Vagina (tissue), 2 donors: ENCODE measurements around the gene CYB5B. TPM values are rescaled to one million over a fixed set of nuclear protein-coding genes. Genes with fewer than 3 reads are reported as not detected.

Experiments used
- DNase-seq, 2 donors: peaks; one replicate each; pipeline ENCODE4 v3.0.0-alpha.2; 2017; ENCODE audit errors: extremely low spot score in 2 of 2
- H3K27ac ChIP-seq: fragments of 200-600 bp; sonication (generic); one replicate; pipeline ENCODE4 v1.5.1; 2019
- H3K27me3 ChIP-seq: fragments of 200-600 bp; sonication (generic); one replicate; pipeline ENCODE4 v1.5.1; 2019
- H3K36me3 ChIP-seq, 2 donors: fragments of 200-600 bp; sonication (generic); one replicate each; pipeline ENCODE4 v1.5.1; 2017 to 2019
- H3K4me1 ChIP-seq: fragments of 200-600 bp; sonication (generic); one replicate; pipeline ENCODE4 v1.5.1; 2019
- H3K4me3 ChIP-seq, 2 donors: fragments of 200-600 bp; sonication (generic); 1 replicate in 1 of 2; 2 replicates in 1 of 2; pipeline ENCODE4 v1.5.1; 2016 to 2019
- H3K9me3 ChIP-seq: fragments of 200-600 bp; sonication (generic); one replicate; pipeline ENCODE4 v1.5.1; 2019
- POLR2A ChIP-seq, 2 donors: fragments of 450-650 bp; IDR thresholded peaks; one replicate each; pipeline ENCODE4 v1.6.1; 2017; ENCODE audit warnings: antibody characterized with exemption in 2 of 2, mild to moderate bottlenecking in 2 of 2, moderate library complexity in 2 of 2
- POLR2AphosphoS5 ChIP-seq, 2 donors: sonication (generic); formaldehyde crosslinking; IDR thresholded peaks; one replicate each; pipeline ENCODE4 v1.9.0; 2017; ENCODE audit warnings: antibody characterized with exemption in 2 of 2, mild to moderate bottlenecking in 2 of 2, low read depth in 1 of 2; ENCODE audit not compliant: insufficient read depth in 1 of 2
- intact Hi-C: fragments of 100-400 bp; cut with DNase I; formaldehyde crosslinking; loops from one replicate; pipeline ENCODE4 v1.15.1; 2023
- total RNA-seq: library from RNA; depleted of rRNA; stranded (reverse); fragments of >200 nt; gene quantifications from one replicate; pipeline ENCODE4 v1.2.3, GENCODE V29; 2016
- TF ChIP-seq, protein P1 (sequence below), 3 experiments: fragments of 450-650 bp in 2 of 3; fragments of 200-600 bp in 1 of 3; sonication (generic) in 1 of 3; IDR thresholded peaks; one replicate each; pipeline ENCODE4 v1.5.1; 2017 to 2019; ENCODE audit warnings: antibody characterized with exemption in 3 of 3, mild to moderate bottlenecking in 2 of 3, moderate library complexity in 2 of 3

The CYB5B gene
- total RNA-seq, 1 donor from 2014 or later: 37.6 TPM

- DNase-seq: no peak
- Histone ChIP-seq H3K36me3 (no peaks in the 10 kb centered on the region), H3K9me3 (no peaks in the 10 kb centered on the region), H3K27ac (peak overlapping the region; percentile 84), H3K4me3 (no peak overlapping the region), H3K27me3 (no peaks in the 10 kb centered on the region), H3K4me1 (peaks cover 31% of the 10 kb centered on the region)
- intact Hi-C loops: loop anchor here (5.0 to 10.0 kb wide), 2 partner anchors 169 to 356 kb away; partner anchors contain the start of genes NFAT5 and NOB1
- TF ChIP-seq POLR2A (IDR thresholded peaks at IDR 0.05) (no peak), POLR2AphosphoS5 (IDR thresholded peaks at IDR 0.05; ENCODE audit: insufficient read depth in 1 of 2, low read depth in 1 of 2) (no peak)
- TF ChIP-seq, protein P1, sequence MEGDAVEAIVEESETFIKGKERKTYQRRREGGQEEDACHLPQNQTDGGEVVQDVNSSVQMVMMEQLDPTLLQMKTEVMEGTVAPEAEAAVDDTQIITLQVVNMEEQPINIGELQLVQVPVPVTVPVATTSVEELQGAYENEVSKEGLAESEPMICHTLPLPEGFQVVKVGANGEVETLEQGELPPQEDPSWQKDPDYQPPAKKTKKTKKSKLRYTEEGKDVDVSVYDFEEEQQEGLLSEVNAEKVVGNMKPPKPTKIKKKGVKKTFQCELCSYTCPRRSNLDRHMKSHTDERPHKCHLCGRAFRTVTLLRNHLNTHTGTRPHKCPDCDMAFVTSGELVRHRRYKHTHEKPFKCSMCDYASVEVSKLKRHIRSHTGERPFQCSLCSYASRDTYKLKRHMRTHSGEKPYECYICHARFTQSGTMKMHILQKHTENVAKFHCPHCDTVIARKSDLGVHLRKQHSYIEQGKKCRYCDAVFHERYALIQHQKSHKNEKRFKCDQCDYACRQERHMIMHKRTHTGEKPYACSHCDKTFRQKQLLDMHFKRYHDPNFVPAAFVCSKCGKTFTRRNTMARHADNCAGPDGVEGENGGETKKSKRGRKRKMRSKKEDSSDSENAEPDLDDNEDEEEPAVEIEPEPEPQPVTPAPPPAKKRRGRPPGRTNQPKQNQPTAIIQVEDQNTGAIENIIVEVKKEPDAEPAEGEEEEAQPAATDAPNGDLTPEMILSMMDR (IDR thresholded peaks at IDR 0.05): no peak
Measured at GRCh38 chr16:69395859-69396186, 28.6 kb upstream of the CYB5B start.

DNA sequence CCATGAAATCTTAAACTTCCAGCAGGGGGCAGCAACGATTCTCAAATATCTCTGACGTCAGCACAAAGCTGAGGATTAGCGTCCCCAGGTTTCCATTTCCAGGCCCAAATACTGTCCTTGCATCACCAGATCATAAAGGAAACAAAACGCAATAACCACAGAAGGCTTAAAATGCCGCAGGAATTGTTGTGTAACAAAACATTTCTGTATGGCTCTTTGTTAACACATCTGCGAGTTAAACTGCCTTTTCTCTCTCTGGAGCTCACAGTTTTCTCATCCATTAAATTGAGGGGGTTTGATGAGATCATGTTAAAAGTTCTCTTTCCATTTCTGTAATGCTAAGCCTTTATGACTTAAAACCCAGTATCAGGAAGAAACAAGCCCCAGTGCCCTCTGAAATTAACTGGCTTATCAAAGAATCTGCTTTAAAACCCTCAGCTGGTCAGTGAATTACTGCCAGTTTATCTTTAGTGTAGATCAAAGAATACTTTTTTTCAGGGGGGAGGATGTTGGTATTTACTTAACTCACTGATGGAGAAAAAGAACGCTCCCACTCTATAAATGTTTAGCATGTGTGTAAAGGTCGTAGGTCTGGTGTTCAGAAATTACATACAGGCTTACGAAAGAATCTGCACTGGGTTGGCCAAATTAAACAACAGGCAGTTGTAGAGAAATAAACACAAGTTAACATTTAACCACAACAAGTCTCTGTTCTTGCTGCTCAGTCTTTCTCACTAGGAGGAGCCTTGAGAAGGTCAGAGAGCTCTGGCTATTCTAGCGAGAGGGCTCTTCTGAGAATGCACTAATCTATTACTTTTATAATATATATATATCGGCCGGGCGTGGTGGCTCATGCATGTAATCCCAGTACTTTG lies 28.0 kb upstream of the CYB5B start:
- no peaks in the 10 kb centered on the region for H3K27me3 ChIP-seq

GRCh38 chr16:69397821-69398521 lies 26.4 kb upstream of the CYB5B start:
- H3K36me3 ChIP-seq: no peaks in the 10 kb centered on the region
- no peaks in the 10 kb centered on the region for H3K9me3 ChIP-seq
- H3K27ac ChIP-seq: peak overlapping the region; percentile 84
- no peak for TF ChIP-seq POLR2A (IDR thresholded peaks at IDR 0.05)
- TF ChIP-seq, protein P1 (IDR thresholded peaks at IDR 0.05): peak in 2 of 3 experiments; percentile 34 to 46
- intact Hi-C loops: loop anchor here (5.0 to 10.0 kb wide), 2 partner anchors 167 to 354 kb away; partner anchors contain the start of genes NFAT5 and NOB1
- no peaks in the 10 kb centered on the region for H3K27me3 ChIP-seq
- H3K4me1 ChIP-seq: peaks cover 40% of the 10 kb centered on the region
- H3K4me3 ChIP-seq: no peak overlapping the region
- no peak for DNase-seq

More for the DNA sequence above, 28.0 kb upstream of the CYB5B start:
- H3K36me3 ChIP-seq: no peaks in the 10 kb centered on the region
- peak overlapping the region; percentile 84 for H3K27ac ChIP-seq
- DNase-seq: no peak
- intact Hi-C loops: loop anchor here (5.0 to 10.0 kb wide), 2 partner anchors 168 to 356 kb away; partner anchors contain the start of genes NFAT5 and NOB1
- no peak overlapping the region for H3K4me3 ChIP-seq
- peaks cover 31% of the 10 kb centered on the region for H3K4me1 ChIP-seq
- no peaks in the 10 kb centered on the region for H3K9me3 ChIP-seq
- TF ChIP-seq POLR2AphosphoS5 (IDR thresholded peaks at IDR 0.05; ENCODE audit: insufficient read depth in 1 of 2, low read depth in 1 of 2) (peak; percentile 32 to 83), POLR2A (IDR thresholded peaks at IDR 0.05) (no peak)
- TF ChIP-seq, protein P1 (IDR thresholded peaks at IDR 0.05): peak; percentile 52 to 82 (median 79)

GRCh38 chr16:69399361-69399760 lies 25.1 kb upstream of the CYB5B start:
- DNase-seq: no peak
- peaks cover 52% of the 10 kb centered on the region for H3K4me1 ChIP-seq
- intact Hi-C loops: loop anchor here (5.0 to 10.0 kb wide), 2 partner anchors 165 to 353 kb away; partner anchors contain the start of genes NFAT5 and NOB1
- no peak overlapping the region for H3K27ac ChIP-seq
- no peaks in the 10 kb centered on the region for H3K36me3 ChIP-seq
- TF ChIP-seq POLR2AphosphoS5 (IDR thresholded peaks at IDR 0.05; ENCODE audit: insufficient read depth in 1 of 2, low read depth in 1 of 2) (no peak), POLR2A (IDR thresholded peaks at IDR 0.05) (no peak)
- TF ChIP-seq, protein P1 (IDR thresholded peaks at IDR 0.05): no peak
- H3K9me3 ChIP-seq: no peaks in the 10 kb centered on the region
- no peak overlapping the region for H3K4me3 ChIP-seq
- H3K27me3 ChIP-seq: no peaks in the 10 kb centered on the region
